Fibroblast of villous mesenchyme (primary cell): ENCODE data around the gene MAPT. TPM values are rescaled to one million over a fixed set of nuclear protein-coding genes. Genes with fewer than 3 reads are reported as not detected.
"Not testable (repeated sequence)": the region's sequence is repeated elsewhere in the genome, so short reads cannot be mapped to it uniquely, and the experiment has no call there.

Experiments
- DNase-seq: peaks from one replicate; pipeline ENCODE4 v3.0.0-alpha.2; 2010; ENCODE audit warnings: low read depth
- H3K4me3 ChIP-seq: 2 replicates; pipeline ENCODE4 v1.5.1; 2011; ENCODE audit warnings: low read depth, mild to moderate bottlenecking, low read length
- CTCF ChIP-seq: IDR thresholded peaks from 2 replicates; pipeline ENCODE4 v1.5.1; 2012; ENCODE audit warnings: low read depth, mild to moderate bottlenecking, low read length; ENCODE audit not compliant: insufficient read depth
- total RNA-seq: library from RNA; depleted of rRNA; stranded (reverse); fragments of >200 nt; gene quantifications from 2 replicates; pipeline ENCODE4 v1.2.3, GENCODE V29; 2012

The MAPT gene
- total RNA-seq, 1 donor = not detected

DNA sequence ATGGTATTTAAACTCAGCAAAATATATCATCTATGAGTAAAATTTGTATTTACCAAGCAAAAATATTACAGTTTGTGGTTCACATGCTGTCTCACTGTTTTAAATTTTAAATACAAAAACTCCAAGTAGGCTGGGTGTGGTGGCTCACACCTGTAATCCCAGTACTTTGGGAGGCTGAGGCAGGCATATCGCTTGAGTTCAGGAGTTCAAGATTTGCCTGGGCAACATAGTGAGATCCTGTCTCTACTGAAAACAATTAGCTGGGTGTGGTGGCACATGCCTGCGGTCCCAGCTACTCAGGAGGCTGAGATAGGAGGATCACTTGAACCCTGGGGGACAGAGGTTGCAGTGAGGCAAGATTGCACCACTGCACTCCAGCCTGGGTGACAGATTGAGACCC lies 37.3 kb downstream of the MAPT start:
- no peak for TF ChIP-seq CTCF
- no peak overlapping the region for H3K4me3 ChIP-seq
- DNase-seq = no peak

- no peak overlapping the region for H3K4me3 ChIP-seq
- DNase-seq = no peak
- no peak for TF ChIP-seq CTCF
These were observed 40.0 kb downstream of the MAPT start for GRCh38 chr17:45934044-45934979.

DNA sequence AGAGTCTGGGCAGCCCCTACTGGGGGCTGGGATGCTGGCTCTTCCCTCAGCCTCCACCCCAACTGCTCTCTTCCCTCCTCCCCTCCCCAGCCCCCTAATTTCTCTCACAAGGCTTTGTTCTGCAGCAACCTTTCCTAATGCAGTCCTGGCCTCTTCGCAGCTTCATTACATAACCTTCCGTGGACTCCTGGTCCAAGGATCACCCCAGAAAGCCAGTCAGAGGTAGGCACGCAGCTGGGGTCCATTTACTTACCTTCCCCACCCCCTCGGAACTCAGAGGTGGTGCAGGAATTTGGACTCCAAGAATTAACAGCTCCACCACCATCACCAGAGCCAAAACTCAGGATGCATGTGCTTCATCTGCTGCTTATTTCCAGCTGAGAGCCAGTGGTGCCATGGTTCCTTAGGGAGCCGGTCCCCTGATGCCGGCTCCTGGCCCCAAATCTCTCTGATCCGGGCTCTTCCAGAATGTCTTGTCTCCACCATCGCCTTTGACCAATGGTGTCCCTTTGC lies 40.9 kb downstream of the MAPT start:
- no peak overlapping the region for H3K4me3 ChIP-seq
- DNase-seq = no peak
- TF ChIP-seq CTCF = no peak

- DNase-seq = no peak
- no peak overlapping the region for H3K4me3 ChIP-seq
- no peak for TF ChIP-seq CTCF
These were observed 41.6 kb downstream of the MAPT start for GRCh38 chr17:45935710-45936509.

GRCh38 chr17:45936610-45937009 lies 42.3 kb downstream of the MAPT start:
- DNase-seq = no peak
- no peak overlapping the region for H3K4me3 ChIP-seq
- TF ChIP-seq CTCF = no peak

GRCh38 chr17:45937186-45937585 lies 42.8 kb downstream of the MAPT start:
- not testable (repeated sequence) for DNase-seq

GRCh38 chr17:45939395-45939794 lies 45.0 kb downstream of the MAPT start:
- H3K4me3 ChIP-seq = no peak overlapping the region

More at GRCh38 chr17:45937186-45937585, 42.8 kb downstream of the MAPT start:
- not testable (repeated sequence) for H3K4me3 ChIP-seq

More at GRCh38 chr17:45939395-45939794, 45.0 kb downstream of the MAPT start:
- DNase-seq = no peak
- no peak for TF ChIP-seq CTCF
